ENCODE data around the gene EPM2A.
"Not testable (repeated sequence)": the region's sequence is repeated elsewhere in the genome, so short reads cannot be mapped to it uniquely, and the experiment has no call there.

EPM2A gene

GRCh38 chr6:145735356-145736165 is at the start of gene EPM2A:
TSS of gene EPM2A (minus strand) at chr6:145735520. CDS start at chr6:145735498, 22 bp downstream.
- peak; percentile 16 for DNase-seq (ENCODE audit: low read depth)

- no peak for DNase-seq (ENCODE audit: low read depth)
Observed at GRCh38 chr6:145784683-145785082, 49.4 kb upstream of the EPM2A start.

DNA sequence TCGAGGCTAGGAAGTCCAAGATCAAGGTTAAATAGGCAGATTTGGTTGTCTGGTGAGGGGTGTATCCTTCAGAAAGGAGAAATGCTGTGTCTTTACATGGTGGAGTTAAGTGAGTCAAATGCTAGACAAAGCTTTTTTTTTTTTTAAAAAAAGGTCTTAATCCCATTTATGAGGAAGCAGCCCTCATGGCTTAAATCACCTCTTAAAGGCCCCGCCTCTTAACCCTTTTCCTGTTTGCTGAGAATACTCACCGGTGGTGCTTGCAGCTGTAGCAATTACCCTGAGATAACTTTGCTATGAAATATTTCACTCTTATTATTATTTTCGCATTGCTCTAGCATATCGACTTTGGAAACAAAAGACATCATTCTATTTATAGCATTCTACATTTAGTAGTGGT is 48.5 kb upstream of the EPM2A start:
- no peak for DNase-seq (ENCODE audit: low read depth)

DNA sequence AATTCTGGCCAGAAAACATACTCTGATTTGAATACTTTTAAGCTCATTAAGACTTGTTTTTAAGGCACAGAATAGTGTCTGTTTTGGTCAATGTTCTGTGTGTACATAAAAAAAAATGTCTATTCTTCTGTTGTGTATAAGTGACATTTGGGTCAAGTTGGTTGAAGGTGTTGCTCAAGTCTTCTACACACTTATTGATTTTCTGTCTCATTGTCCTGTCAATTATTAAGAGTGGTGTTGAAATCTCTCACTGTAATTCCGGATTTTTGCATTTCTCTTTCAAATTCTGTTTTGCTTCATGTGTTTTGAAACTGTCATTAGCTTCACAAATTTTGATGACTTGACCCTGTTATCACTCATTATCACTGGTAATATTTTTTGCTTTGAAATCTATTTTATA is 37.5 kb upstream of the EPM2A start:
- no peak for DNase-seq (ENCODE audit: low read depth)

GRCh38 chr6:145765449-145765848 is 30.1 kb upstream of the EPM2A start:
- no peak for DNase-seq (ENCODE audit: low read depth)

DNA sequence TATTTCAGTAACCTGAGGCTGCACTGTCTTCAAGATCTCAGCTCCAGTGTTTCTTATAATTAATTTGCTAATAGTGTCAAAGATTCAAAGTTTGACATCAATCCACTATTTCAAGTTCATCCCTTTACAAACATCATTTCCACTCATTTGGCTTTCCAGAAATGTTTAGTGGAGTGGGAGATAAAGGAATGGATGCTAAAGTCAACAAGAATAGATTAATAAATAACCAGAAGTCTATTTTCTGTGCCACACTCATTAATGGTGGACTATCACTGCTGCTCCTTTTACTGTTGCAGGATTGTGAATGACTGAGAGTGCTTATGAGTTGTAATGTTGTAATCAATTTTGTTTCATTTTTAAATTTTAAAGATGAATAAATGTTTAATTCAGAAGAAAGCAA is 28.4 kb upstream of the EPM2A start:
- DNase-seq (ENCODE audit: low read depth) = no peak

- no peak for DNase-seq (ENCODE audit: low read depth)
Observed at GRCh38 chr6:145761584-145761983, 26.3 kb upstream of the EPM2A start.

- no peak for DNase-seq (ENCODE audit: low read depth)
Observed at GRCh38 chr6:145758113-145758512, 22.8 kb upstream of the EPM2A start.

DNA sequence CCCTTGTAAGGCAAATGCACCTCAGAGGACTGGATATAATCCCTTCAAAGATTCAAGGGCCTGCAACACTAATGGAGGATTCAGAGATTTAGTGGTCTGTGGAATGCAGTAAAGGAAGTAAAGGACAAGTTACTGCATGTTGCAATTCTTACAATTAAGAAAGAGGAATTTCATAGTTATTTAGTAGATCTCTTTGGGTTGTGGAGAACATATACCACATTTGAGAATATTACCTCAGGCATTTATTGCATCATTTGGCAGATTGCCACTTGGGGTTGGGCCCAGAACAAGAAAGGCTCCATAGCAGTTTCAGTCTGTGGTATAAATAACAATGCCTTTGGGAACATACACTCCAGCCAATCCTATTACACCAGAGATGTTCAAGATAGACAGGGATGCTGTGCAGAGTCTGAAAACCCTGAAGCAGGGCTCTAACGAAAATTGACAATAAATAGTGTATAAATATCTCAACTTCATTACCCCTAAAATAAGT is 20.9 kb upstream of the EPM2A start:
- DNase-seq (ENCODE audit: low read depth) = no peak

DNA sequence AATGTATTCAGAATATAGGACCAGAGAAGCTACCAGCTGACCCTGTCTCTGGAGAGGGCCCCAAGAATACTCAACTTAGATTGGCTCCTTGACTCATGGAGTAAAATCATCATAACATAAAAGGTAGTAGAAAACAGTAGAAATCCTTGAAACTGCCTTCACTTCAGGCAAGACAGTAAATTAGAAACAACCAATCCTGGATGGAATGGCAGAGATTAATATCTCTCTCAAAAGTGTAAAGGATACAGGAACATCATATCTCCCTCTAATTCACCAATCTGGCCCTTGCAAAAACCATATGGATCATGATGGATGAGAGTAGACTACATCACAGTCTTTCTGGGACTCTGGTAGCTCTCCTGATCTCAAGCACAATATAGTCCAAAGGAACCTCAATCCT is 20.4 kb upstream of the EPM2A start:
- DNase-seq (ENCODE audit: low read depth) = no peak

- DNase-seq (ENCODE audit: low read depth) = no peak
Observed at GRCh38 chr6:145752638-145753037, 17.3 kb upstream of the EPM2A start.

- DNase-seq (ENCODE audit: low read depth) = no peak
Observed at GRCh38 chr6:145749632-145750031, 14.3 kb upstream of the EPM2A start.

- no peak for DNase-seq (ENCODE audit: low read depth)
Observed at GRCh38 chr6:145745861-145746260, 10.5 kb upstream of the EPM2A start.

- no peak for DNase-seq (ENCODE audit: low read depth)
Observed at GRCh38 chr6:145744619-145745018, 9.3 kb upstream of the EPM2A start.

- DNase-seq (ENCODE audit: low read depth) = no peak
Observed at GRCh38 chr6:145743332-145743731, 8.0 kb upstream of the EPM2A start.

- DNase-seq (ENCODE audit: low read depth) = not testable (repeated sequence)
Observed at GRCh38 chr6:145742472-145742871, 7.2 kb upstream of the EPM2A start.

GRCh38 chr6:145739685-145740084 is 4.4 kb upstream of the EPM2A start:
- not testable (repeated sequence) for DNase-seq (ENCODE audit: low read depth)

- no peak for DNase-seq (ENCODE audit: low read depth)
Observed at GRCh38 chr6:145738265-145738664, 2.9 kb upstream of the EPM2A start.

GRCh38 chr6:145736661-145737144 is 1.4 kb upstream of the EPM2A start:
- no peak for DNase-seq (ENCODE audit: low read depth)

GRCh38 chr6:145734486-145735355 is 599 bp downstream of the EPM2A start:
- peak; percentile 29 for DNase-seq (ENCODE audit: low read depth)

DNA sequence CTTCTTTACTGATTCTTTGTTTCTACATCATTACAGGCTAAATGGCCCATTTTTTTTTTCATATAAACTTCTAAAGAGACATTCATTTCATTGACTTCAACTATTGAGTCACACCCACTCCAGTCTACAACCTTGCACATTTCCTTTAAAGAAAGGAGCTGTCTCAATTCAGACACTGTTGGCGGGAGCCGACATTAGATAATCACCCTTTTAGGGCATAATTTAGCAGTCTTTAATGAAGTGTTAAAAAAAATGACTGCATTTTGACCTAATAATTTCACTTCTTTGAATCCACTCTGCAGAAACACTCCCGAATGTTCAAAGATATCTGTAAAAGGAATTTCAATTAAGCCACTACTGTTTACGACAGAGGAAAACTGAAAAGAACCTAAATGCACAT is 1.5 kb downstream of the EPM2A start:
- no peak for DNase-seq (ENCODE audit: low read depth)

- no peak for DNase-seq (ENCODE audit: low read depth)
Observed at GRCh38 chr6:145733207-145733606, 2.1 kb downstream of the EPM2A start.

DNA sequence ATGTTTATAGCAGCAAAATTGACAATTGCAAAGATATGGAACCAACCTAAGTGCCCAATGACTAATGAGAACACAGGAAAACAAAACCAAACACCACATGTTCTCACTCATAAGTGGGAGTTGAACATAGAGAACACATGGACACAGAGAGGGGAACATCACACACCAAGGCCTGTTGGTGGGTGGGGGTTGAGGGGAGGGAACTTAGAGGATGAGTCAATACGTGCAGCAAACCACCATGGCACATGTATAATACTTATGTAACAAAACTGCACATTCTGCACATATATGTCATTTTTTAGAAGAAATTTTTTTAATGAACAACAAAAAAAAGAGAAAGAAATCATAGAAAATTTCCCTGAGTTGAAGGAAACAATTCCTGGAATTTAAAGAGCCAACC is 3.9 kb downstream of the EPM2A start:
- DNase-seq (ENCODE audit: low read depth) = no peak
